GM18508 (cell line): Measurements from ENCODE around the gene ARHGEF16.

Source experiments
- ATAC-seq: cut with Tn5 transposase; IDR thresholded peaks from one replicate; pipeline ENCODE4 v1.9.1; 2021; ENCODE audit warnings: moderate number of reproducible peaks; ENCODE audit not compliant: insufficient read depth, unreplicated experiment

Gene ARHGEF16

GRCh38 chr1:3453891-3454810 is at the start of gene ARHGEF16:
TSS of gene ARHGEF16 (plus strand) at chr1:3454665. CDS start at chr1:3463085, 8,420 bp downstream.
- ATAC-seq = no peak

GRCh38 chr1:3404801-3405200 is 49.7 kb upstream of the ARHGEF16 start:
- no peak for ATAC-seq

GRCh38 chr1:3405491-3405890 is 49.0 kb upstream of the ARHGEF16 start:
- ATAC-seq = no peak

GRCh38 chr1:3405974-3406867 is 48.2 kb upstream of the ARHGEF16 start:
- no peak for ATAC-seq

GRCh38 chr1:3407021-3407420 is 47.4 kb upstream of the ARHGEF16 start:
- ATAC-seq = no peak

GRCh38 chr1:3408751-3409266 is 45.7 kb upstream of the ARHGEF16 start:
- no peak for ATAC-seq

- ATAC-seq = no peak
These were observed 44.9 kb upstream of the ARHGEF16 start for GRCh38 chr1:3409366-3410141.

GRCh38 chr1:3410142-3410925 is 44.1 kb upstream of the ARHGEF16 start:
- no peak for ATAC-seq

- ATAC-seq = no peak
These were observed 42.7 kb upstream of the ARHGEF16 start for GRCh38 chr1:3411806-3412205.

GRCh38 chr1:3412376-3412775 is 42.1 kb upstream of the ARHGEF16 start:
- no peak for ATAC-seq

GRCh38 chr1:3413975-3414710 is 40.3 kb upstream of the ARHGEF16 start:
- ATAC-seq = no peak

- no peak for ATAC-seq
These were observed 39.0 kb upstream of the ARHGEF16 start for GRCh38 chr1:3415260-3416090.

- no peak for ATAC-seq
These were observed 37.3 kb upstream of the ARHGEF16 start for GRCh38 chr1:3417082-3417739.

GRCh38 chr1:3417934-3418333 is 36.5 kb upstream of the ARHGEF16 start:
- ATAC-seq = no peak

- no peak for ATAC-seq
These were observed 35.9 kb upstream of the ARHGEF16 start for GRCh38 chr1:3418600-3418999.

GRCh38 chr1:3419415-3420204 is 34.9 kb upstream of the ARHGEF16 start:
- no peak for ATAC-seq
